GM12878 (cell line): Measurements from ENCODE around the gene CA10. TPM values are rescaled to one million over a fixed set of nuclear protein-coding genes. Genes with fewer than 3 reads are reported as not detected.

Experiments used
- ATAC-seq: fragments of 200-7000 bp; cut with Tn5 transposase; 3 replicates; pipeline ENCODE4 v1.9.1; 2020; ENCODE audit warnings: mild to moderate bottlenecking, moderate library complexity
- BruUV-seq: library from RNA; stranded (reverse); fragments of 400-500 nt; replicated peaks from 2 replicates; lab custom pipeline; 2021; lab: Mats Ljungman, UMichigan
- CTCF ChIA-PET: fragments of 300-600 bp; sonication (Branson Sonifier 250); formaldehyde crosslinking; extraction: SDS; loops from one replicate; lab custom pipeline; 2021; ENCODE audit warnings: inconsistent platforms; lab: Yijun Ruan, JAX
- POLR2A ChIA-PET: fragments of 350-600 bp; formaldehyde crosslinking; extraction: SDS; loops from one replicate; lab custom pipeline; 2021; ENCODE audit warnings: inconsistent platforms; lab: Charles Lee
- RAD21 ChIA-PET: fragments of 300-600 bp; sonication (Branson Sonifier 250); formaldehyde crosslinking; loops from one replicate; lab custom pipeline; 2023; ENCODE audit warnings: antibody characterized with exemption; ENCODE audit not compliant: unreplicated experiment; lab: Charles Lee
- SMC1A ChIA-PET: fragments of 300-600 bp; sonication (Branson Sonifier 250); formaldehyde crosslinking; loops from one replicate; lab custom pipeline; 2023; ENCODE audit not compliant: unreplicated experiment, uncharacterized antibody; lab: Charles Lee
- DNase-seq: peaks from one replicate; pipeline ENCODE4 v3.0.0-alpha.2; 2011; ENCODE audit warnings: low read depth, low spot score
- FAIRE-seq: peaks from 3 replicates; lab custom pipeline; 2011; peaks lifted over from hg19 to GRCh38; lab: Jason Lieb, UNC
- H2AFZ ChIP-seq: 2 replicates; pipeline ENCODE4 v1.6.0; 2011; ENCODE audit warnings: low read depth, low read length, control low read depth; ENCODE audit not compliant: control insufficient read depth
- H3K27ac ChIP-seq: 2 replicates; pipeline ENCODE4 v1.5.1; 2011; ENCODE audit warnings: control low read depth; ENCODE audit not compliant: control insufficient read depth, insufficient read depth
- H3K27me3 ChIP-seq, 2 experiments: replicated peaks in 1 of 2; 2 replicates each; pipeline versions ENCODE4 v1.6.0 to v1.6.1; 2011; ENCODE audit warnings: low read length in 1 of 2; ENCODE audit not compliant: control insufficient read depth in 2 of 2, insufficient read depth in 2 of 2
- H3K36me3 ChIP-seq, 2 experiments: 2 replicates each; pipeline ENCODE4 v1.5.1; 2011; ENCODE audit warnings: low read length in 1 of 2; ENCODE audit not compliant: control insufficient read depth in 2 of 2, insufficient read depth in 2 of 2
- H3K4me1 ChIP-seq: 2 replicates; pipeline ENCODE4 v1.6.1; 2011; ENCODE audit warnings: mild to moderate bottlenecking, low read length, moderate library complexity, mixed read lengths; ENCODE audit not compliant: control insufficient read depth, insufficient read depth
- H3K4me2 ChIP-seq: 2 replicates; pipeline ENCODE4 v1.6.0; 2011; ENCODE audit warnings: control low read depth; ENCODE audit not compliant: control insufficient read depth, insufficient read depth
- H3K4me3 ChIP-seq: fragments of 200-600 bp; sonication (generic); 2 replicates; pipeline ENCODE4 v1.5.1; 2016
- H3K79me2 ChIP-seq: 2 replicates; pipeline ENCODE4 v1.6.0; 2011; ENCODE audit warnings: low read length; ENCODE audit not compliant: control insufficient read depth, insufficient read depth
- H3K9ac ChIP-seq: 2 replicates; pipeline ENCODE4 v1.8.0; 2011; ENCODE audit warnings: low read length, control low read depth, mixed read lengths; ENCODE audit not compliant: control insufficient read depth, insufficient read depth
- H3K9me3 ChIP-seq: replicated peaks from 3 replicates; pipeline ENCODE4 v1.5.1; 2011; ENCODE audit warnings: mild to moderate bottlenecking, low read length; ENCODE audit not compliant: control insufficient read depth, insufficient read depth
- H4K20me1 ChIP-seq: 2 replicates; pipeline ENCODE4 v1.6.0; 2011; ENCODE audit not compliant: control insufficient read depth, insufficient read depth
- BRCA1 ChIP-seq: IDR thresholded peaks from 2 replicates; pipeline ENCODE4 v1.6.1; 2011; ENCODE audit warnings: low read depth, low read length, improper control_type of control experiment
- ESRRA ChIP-seq: IDR thresholded peaks from 2 replicates; pipeline ENCODE4 v1.6.1; 2012; ENCODE audit warnings: mild to moderate bottlenecking, low read length, improper control_type of control experiment
- KLF5 ChIP-seq: fragments of 450-650 bp; IDR thresholded peaks from 2 replicates; pipeline ENCODE4 v1.6.1; 2014; ENCODE audit warnings: mild to moderate bottlenecking; ENCODE audit not compliant: partially characterized antibody
- PAX8 ChIP-seq: fragments of 450-650 bp; IDR thresholded peaks from 2 replicates; pipeline ENCODE4 v1.6.1; 2017; ENCODE audit warnings: mild to moderate bottlenecking, moderate library complexity
- POU2F2 ChIP-seq: IDR thresholded peaks from 3 replicates; pipeline ENCODE4 v1.6.1; 2011; ENCODE audit warnings: low read depth, mild to moderate bottlenecking, low read length, borderline replicate concordance
- RCOR1 ChIP-seq: conservative IDR thresholded peaks from 2 replicates; pipeline ENCODE4 v1.6.1; 2012; ENCODE audit warnings: low read depth, low read length, improper control_type of control experiment
- SMC3 ChIP-seq: IDR thresholded peaks from 2 replicates; pipeline ENCODE4 v1.6.1; 2011; ENCODE audit warnings: low read length, improper control_type of control experiment, borderline replicate concordance
- SPI1 ChIP-seq: IDR thresholded peaks from 2 replicates; pipeline ENCODE4 v1.6.1; 2011; ENCODE audit warnings: low read depth, mild to moderate bottlenecking, low read length, moderate library complexity, borderline replicate concordance; ENCODE audit not compliant: insufficient read depth
- SREBF1 ChIP-seq: IDR thresholded peaks from 2 replicates; pipeline ENCODE4 v1.6.1; 2012; ENCODE audit warnings: mild to moderate bottlenecking, low read length
- TARDBP ChIP-seq: IDR thresholded peaks from 2 replicates; pipeline ENCODE4 v1.6.1; 2016; ENCODE audit warnings: borderline replicate concordance
- ZNF24 ChIP-seq: fragments of 450-650 bp; IDR thresholded peaks from 2 replicates; pipeline ENCODE4 v1.6.1; 2017; ENCODE audit warnings: antibody characterized with exemption, mild to moderate bottlenecking
- ZSCAN29 ChIP-seq: fragments of 450-650 bp; IDR thresholded peaks from 2 replicates; pipeline ENCODE4 v1.6.1; 2017; ENCODE audit warnings: mild to moderate bottlenecking, moderate library complexity
- ZZZ3 ChIP-seq: IDR thresholded peaks from 2 replicates; pipeline ENCODE4 v1.6.1; 2011; ENCODE audit warnings: low read depth; ENCODE audit not compliant: control insufficient read depth, insufficient read length
- WGBS: methylation state at CpG from one replicate; pipeline ENCODE4 v1.1.6; 2016; ENCODE audit warnings: low lambda C conversion rate; ENCODE audit not compliant: insufficient replicate concordance, insufficient coverage; ENCODE audit errors: missing lambda C conversion rate; 5-methylcytosine and 5-hydroxymethylcytosine counted together
- in situ Hi-C: fragments of 300-500 bp; cut with MboI; formaldehyde crosslinking; loops from 9 replicates; pipeline ENCODE4 v1.14.3; 2018; ENCODE audit warnings: mixed read lengths
- intact Hi-C: fragments of 100-400 bp; cut with micrococcal nuclease; formaldehyde crosslinking; loops from one replicate; pipeline ENCODE4 v1.14.2; 2022; ENCODE audit not compliant: unreplicated experiment
- polyA plus RNA-seq, 11 experiments: library from polyadenylated mRNA; depleted of rRNA in 4 of 11; unstranded in 6 of 11; stranded (reverse) in 5 of 11; fragments of >200 nt; fragmentation: Nextera tagmentation in 4 of 11; fragmentation: Illumina TruSeq in 1 of 11; extraction: Ambion mirVana in 4 of 11; extraction: Trizol in 1 of 11; gene quantifications; 1 replicate in 1 of 11; 2 replicates in 10 of 11; pipeline versions ENCODE4 v1.2.1 to v1.2.3, GENCODE V29; 2011 to 2016; ENCODE audit warnings: inconsistent platforms in 2 of 11, missing spikeins in 2 of 11, low read depth in 1 of 11
- total RNA-seq, 4 experiments: library from RNA; depleted of rRNA in 3 of 4; stranded (reverse); fragments of >200 nt in 3 of 4; fragmentation: Illumina TruSeq in 1 of 4; extraction: Trizol in 1 of 4; gene quantifications; 2 replicates each; pipeline versions ENCODE4 v1.2.1 to v1.2.3, GENCODE V29; 2013 to 2021
- TF ChIP-seq, protein P1 (sequence below): fragments of 450-650 bp; formaldehyde crosslinking; IDR thresholded peaks from 2 replicates; pipeline ENCODE4 v1.4.0; 2022; ENCODE audit warnings: mild to moderate bottlenecking, moderate library complexity
- TF ChIP-seq, protein P2 (sequence below): IDR thresholded peaks from 2 replicates; pipeline ENCODE4 v1.6.1; 2012; ENCODE audit warnings: low read depth, low read length, improper control_type of control experiment

Gene CA10
- total and polyA plus RNA-seq, 10 of the 15 experiments (the other 5 are each of a cell fraction or from before 2014, with no cell fraction given): not detected

DNA sequence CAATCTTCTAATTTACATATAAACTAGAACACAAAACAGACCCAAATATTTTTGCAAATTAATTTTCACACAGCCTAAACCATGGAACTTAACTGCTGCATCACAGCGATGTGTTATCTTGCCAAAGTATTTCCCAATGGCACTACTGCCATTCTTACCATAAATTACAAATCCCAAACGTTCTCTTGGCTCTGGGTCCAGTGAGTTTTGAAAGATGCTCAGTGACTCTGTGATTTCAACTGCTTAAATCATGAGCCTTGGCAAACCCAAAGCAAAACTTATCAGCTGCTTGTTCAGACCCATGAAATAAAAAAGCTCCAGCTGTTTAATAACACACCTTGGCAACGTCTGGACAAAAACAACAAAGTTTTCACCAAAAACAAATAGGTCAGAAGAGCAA lies 223.0 kb downstream of the CA10 start:
- Histone ChIP-seq H4K20me1 (no peaks in the 10 kb centered on the region), H3K4me2 (no peak overlapping the region), H3K36me3 (no peaks in the 10 kb centered on the region), H2AFZ (no peak overlapping the region), H3K4me3 (no peak overlapping the region), H3K9me3 (no peaks in the 10 kb centered on the region), H3K79me2 (no peaks in the 10 kb centered on the region), H3K4me1 (no peaks in the 10 kb centered on the region), H3K27ac (no peak overlapping the region), H3K9ac (no peak overlapping the region), H3K27me3 (no peaks in the 10 kb centered on the region)
- no TSS peak for BruUV-seq
- RAD21 ChIA-PET: no interaction called here
- 0% methylated on average over 3 of the region's 3 CpGs for WGBS
- no peak for FAIRE-seq
- in situ Hi-C loops: no loop called here
- ATAC-seq: no peak
- intact Hi-C loops: no loop called here
- CTCF ChIA-PET: interaction anchor here (1.1 kb wide), 1 partner anchor 13 kb away, joined by 3 read pairs; no protein-coding TSS in a partner anchor
- POLR2A ChIA-PET: no interaction called here
- SMC1A ChIA-PET: no interaction called here
- no peak for TF ChIP-seq PAX8
- no peak for TF ChIP-seq SPI1
- TF ChIP-seq RCOR1: no peak
- TF ChIP-seq SMC3: no peak
- TF ChIP-seq POU2F2: no peak
- no peak for TF ChIP-seq ESRRA
- no peak for TF ChIP-seq KLF5
- TF ChIP-seq ZSCAN29: no peak
- TF ChIP-seq BRCA1: no peak
- no peak for TF ChIP-seq TARDBP
- TF ChIP-seq, protein P1, sequence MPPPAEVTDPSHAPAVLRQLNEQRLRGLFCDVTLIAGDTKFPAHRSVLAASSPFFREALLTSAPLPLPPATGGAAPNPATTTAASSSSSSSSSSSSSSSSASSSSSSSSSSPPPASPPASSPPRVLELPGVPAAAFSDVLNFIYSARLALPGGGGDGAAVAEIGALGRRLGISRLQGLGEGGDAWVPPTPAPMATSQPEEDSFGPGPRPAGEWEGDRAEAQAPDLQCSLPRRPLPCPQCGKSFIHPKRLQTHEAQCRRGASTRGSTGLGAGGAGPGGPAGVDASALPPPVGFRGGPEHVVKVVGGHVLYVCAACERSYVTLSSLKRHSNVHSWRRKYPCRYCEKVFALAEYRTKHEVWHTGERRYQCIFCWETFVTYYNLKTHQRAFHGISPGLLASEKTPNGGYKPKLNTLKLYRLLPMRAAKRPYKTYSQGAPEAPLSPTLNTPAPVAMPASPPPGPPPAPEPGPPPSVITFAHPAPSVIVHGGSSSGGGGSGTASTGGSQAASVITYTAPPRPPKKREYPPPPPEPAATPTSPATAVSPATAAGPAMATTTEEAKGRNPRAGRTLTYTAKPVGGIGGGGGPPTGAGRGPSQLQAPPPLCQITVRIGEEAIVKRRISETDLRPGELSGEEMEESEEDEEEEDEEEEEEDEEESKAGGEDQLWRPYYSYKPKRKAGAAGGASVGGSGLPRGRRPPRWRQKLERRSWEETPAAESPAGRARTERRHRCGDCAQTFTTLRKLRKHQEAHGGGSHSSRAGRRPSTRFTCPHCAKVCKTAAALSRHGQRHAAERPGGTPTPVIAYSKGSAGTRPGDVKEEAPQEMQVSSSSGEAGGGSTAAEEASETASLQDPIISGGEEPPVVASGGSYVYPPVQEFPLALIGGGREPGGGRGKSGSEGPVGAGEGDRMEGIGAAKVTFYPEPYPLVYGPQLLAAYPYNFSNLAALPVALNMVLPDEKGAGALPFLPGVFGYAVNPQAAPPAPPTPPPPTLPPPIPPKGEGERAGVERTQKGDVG (CRISPR knock-in tag): no peak
- TF ChIP-seq, protein P2, sequence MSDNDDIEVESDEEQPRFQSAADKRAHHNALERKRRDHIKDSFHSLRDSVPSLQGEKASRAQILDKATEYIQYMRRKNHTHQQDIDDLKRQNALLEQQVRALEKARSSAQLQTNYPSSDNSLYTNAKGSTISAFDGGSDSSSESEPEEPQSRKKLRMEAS: no peak
- no peak for TF ChIP-seq SREBF1
- TF ChIP-seq ZZZ3: no peak
- TF ChIP-seq ZNF24: no peak
- DNase-seq: no peak
